IMR-90 (cell line): ENCODE data around the gene PRELP. TPM values are rescaled to one million over a fixed set of nuclear protein-coding genes. Genes with fewer than 3 reads are reported as not detected.

Source experiments
- ATAC-seq: fragments of 200-7000 bp; cut with Tn5 transposase; 2 replicates; pipeline ENCODE4 v1.9.1; 2020; ENCODE audit warnings: low read depth, mild to moderate bottlenecking, moderate library complexity
- BruUV-seq: library from RNA; stranded (reverse); fragments of 400-500 nt; replicated peaks from 2 replicates; lab custom pipeline; 2021; lab: Mats Ljungman, UMichigan
- CTCF ChIA-PET: fragments of 300-600 bp; formaldehyde crosslinking; extraction: SDS; loops from one replicate; lab custom pipeline; 2021; ENCODE audit warnings: antibody characterized with exemption; lab: Yijun Ruan, JAX
- POLR2A ChIA-PET: fragments of 300-600 bp; sonication (Branson Sonifier 250); formaldehyde crosslinking; loops from one replicate; lab custom pipeline; 2022; ENCODE audit warnings: antibody characterized with exemption; ENCODE audit not compliant: unreplicated experiment; lab: Charles Lee
- DNase-seq: peaks from one replicate; pipeline ENCODE4 v3.0.0; 2013
- H2AFZ ChIP-seq: replicated peaks from 2 replicates; pipeline ENCODE3; 2013; ENCODE audit warnings: low read length, mild to moderate bottlenecking; ENCODE audit not compliant: poor library complexity
- H2AK5ac ChIP-seq: 2 replicates; pipeline ENCODE4 v1.6.1; 2013; ENCODE audit warnings: low read depth, low read length, inconsistent platforms
- H2AK9ac ChIP-seq: replicated peaks from 2 replicates; pipeline ENCODE3; 2013; ENCODE audit warnings: mild to moderate bottlenecking, low read depth, low read length, moderate library complexity; ENCODE audit not compliant: poor library complexity
- H2BK120ac ChIP-seq: 2 replicates; pipeline ENCODE4 v1.6.1; 2013; ENCODE audit warnings: low read depth, low read length, inconsistent platforms
- H2BK15ac ChIP-seq: 3 replicates; pipeline ENCODE4 v1.6.1; 2013; ENCODE audit warnings: low read depth, low read length, inconsistent platforms
- H2BK20ac ChIP-seq: 2 replicates; pipeline ENCODE4 v1.6.1; 2013; ENCODE audit warnings: low read depth, mild to moderate bottlenecking, inconsistent platforms, low read length, moderate library complexity
- H2BK5ac ChIP-seq: 2 replicates; pipeline ENCODE4 v1.6.1; 2013; ENCODE audit warnings: mild to moderate bottlenecking, low read depth, low read length, inconsistent platforms; ENCODE audit not compliant: poor library complexity, severe bottlenecking
- H3K14ac ChIP-seq: replicated peaks from 2 replicates; pipeline ENCODE4 v1.6.1; 2013; ENCODE audit warnings: low read depth, low read length, inconsistent platforms
- H3K18ac ChIP-seq: 2 replicates; pipeline ENCODE4 v1.6.1; 2013; ENCODE audit warnings: low read depth, low read length, control low read depth
- H3K23ac ChIP-seq: 2 replicates; pipeline ENCODE4 v1.6.1; 2013; ENCODE audit warnings: low read depth, low read length, inconsistent platforms
- H3K27ac ChIP-seq: 2 replicates; pipeline ENCODE4 v1.5.1; 2013; ENCODE audit warnings: mild to moderate bottlenecking, control low read depth, low read length; ENCODE audit not compliant: insufficient read depth
- H3K27me3 ChIP-seq: 2 replicates; pipeline ENCODE4 v1.6.1; 2013; ENCODE audit warnings: low read length; ENCODE audit not compliant: control insufficient read depth, insufficient read depth
- H3K36me3 ChIP-seq: 2 replicates; pipeline ENCODE4 v1.6.1; 2013; ENCODE audit warnings: low read length, mixed read lengths; ENCODE audit not compliant: control insufficient read depth, insufficient read depth
- H3K4ac ChIP-seq: 2 replicates; pipeline ENCODE4 v1.6.1; 2013; ENCODE audit warnings: low read depth, low read length, inconsistent platforms
- H3K4me1 ChIP-seq: 2 replicates; pipeline ENCODE4 v1.6.1; 2013; ENCODE audit warnings: low read length, mixed read lengths; ENCODE audit not compliant: control insufficient read depth, insufficient read depth
- H3K4me2 ChIP-seq: 2 replicates; pipeline ENCODE4 v1.6.1; 2013; ENCODE audit warnings: low read depth, mild to moderate bottlenecking, control low read depth, low read length, moderate library complexity
- H3K4me3 ChIP-seq: 2 replicates; pipeline ENCODE4 v1.5.1; 2013; ENCODE audit warnings: low read depth, mild to moderate bottlenecking, control low read depth, low read length, moderate library complexity; ENCODE audit not compliant: insufficient read depth
- H3K56ac ChIP-seq: 2 replicates; pipeline ENCODE4 v1.6.1; 2013; ENCODE audit warnings: low read length, inconsistent platforms; ENCODE audit not compliant: insufficient read depth; ENCODE audit errors: extremely low read depth
- H3K79me1 ChIP-seq, 2 experiments: 2 replicates each; pipeline ENCODE4 v1.6.1; 2013; ENCODE audit warnings: low read length in 2 of 2, inconsistent platforms in 1 of 2, low read depth in 1 of 2
- H3K9ac ChIP-seq: 2 replicates; pipeline ENCODE4 v1.6.1; 2013; ENCODE audit warnings: low read depth, low read length, control low read depth
- H3K9me1 ChIP-seq: 2 replicates; pipeline ENCODE4 v1.6.1; 2013; ENCODE audit warnings: low read length, inconsistent platforms; ENCODE audit not compliant: insufficient read depth
- H3K9me3 ChIP-seq: 2 replicates; pipeline ENCODE4 v1.6.1; 2013; ENCODE audit warnings: low read length; ENCODE audit not compliant: control insufficient read depth, insufficient read depth
- H4K20me1 ChIP-seq: 2 replicates; pipeline ENCODE4 v1.6.1; 2013; ENCODE audit warnings: low read length, inconsistent platforms; ENCODE audit not compliant: insufficient read depth
- H4K5ac ChIP-seq: 2 replicates; pipeline ENCODE4 v1.6.1; 2013; ENCODE audit warnings: mild to moderate bottlenecking, low read depth, low read length, control low read depth
- H4K8ac ChIP-seq, 2 experiments: 2 replicates each; pipeline ENCODE4 v1.6.1; 2013; ENCODE audit warnings: low read depth in 2 of 2, low read length in 2 of 2, control low read depth in 1 of 2, inconsistent platforms in 1 of 2
- H4K91ac ChIP-seq: 2 replicates; pipeline ENCODE4 v1.6.1; 2013; ENCODE audit warnings: low read depth, low read length, inconsistent platforms; ENCODE audit not compliant: insufficient read depth
- CEBPB ChIP-seq: IDR thresholded peaks from 2 replicates; pipeline ENCODE4 v1.6.1; 2012; ENCODE audit warnings: low read depth, low read length, improper control_type of control experiment
- FOS ChIP-seq: fragments of 150-350 bp; IDR thresholded peaks from 2 replicates; pipeline ENCODE4 v1.6.1; 2016; ENCODE audit warnings: low read depth, low read length
- MAZ ChIP-seq: IDR thresholded peaks from 2 replicates; pipeline ENCODE4 v1.6.1; 2012; ENCODE audit warnings: low read depth, mild to moderate bottlenecking, low read length, improper control_type of control experiment, moderate library complexity, borderline replicate concordance
- MXI1 ChIP-seq: IDR thresholded peaks from 2 replicates; pipeline ENCODE4 v1.6.1; 2012; ENCODE audit warnings: low read depth, mild to moderate bottlenecking, low read length, moderate library complexity, borderline replicate concordance
- NFE2L2 ChIP-seq: fragments of 150-350 bp; IDR thresholded peaks from 2 replicates; pipeline ENCODE4 v1.6.1; 2016; ENCODE audit warnings: low read depth, mild to moderate bottlenecking, low read length
- SMC3 ChIP-seq: fragments of 150-350 bp; IDR thresholded peaks from 2 replicates; pipeline ENCODE4 v1.6.1; 2016; ENCODE audit warnings: low read depth, mild to moderate bottlenecking, antibody characterized with exemption, low read length, moderate library complexity
- WGBS, 2 experiments: methylation state at CpG; one replicate each; pipeline versions ENCODE4 v1.1.5 to v1.1.7; 2013; ENCODE audit warnings: missing lambda C conversion rate in 2 of 2; ENCODE audit not compliant: insufficient read length in 1 of 2; ENCODE audit errors: extremely low coverage in 2 of 2; 5-methylcytosine and 5-hydroxymethylcytosine counted together
- dilution Hi-C: fragments of 300-500 bp; cut with HindIII; formaldehyde crosslinking; loops from one replicate; pipeline ENCODE4 v1.14.3; 2018; ENCODE audit warnings: low sequenced_read_pairs; ENCODE audit not compliant: unreplicated experiment
- in situ Hi-C: fragments of 300-500 bp; cut with MboI; formaldehyde crosslinking; loops from 3 replicates; pipeline ENCODE4 v1.14.3; 2019; ENCODE audit warnings: low sequenced_read_pairs, inconsistent platforms, mixed read lengths
- intact Hi-C: fragments of 100-400 bp; cut with micrococcal nuclease; formaldehyde crosslinking; loops from 2 replicates; pipeline ENCODE4 v1.10.0; 2022
- polyA plus RNA-seq, 3 experiments: library from polyadenylated mRNA; depleted of rRNA; stranded (reverse); fragments of >200 nt; gene quantifications; 2 replicates each; pipeline ENCODE4 v1.2.3, GENCODE V29; 2012; ENCODE audit warnings: low replicate concordance in 1 of 3
- total RNA-seq: library from RNA; depleted of rRNA; stranded (reverse); fragments of >200 nt; gene quantifications from 2 replicates; pipeline ENCODE4 v1.2.3, GENCODE V29; 2012
- TF ChIP-seq, protein P1 (sequence below): fragments of 150-350 bp; IDR thresholded peaks from 2 replicates; pipeline ENCODE4 v1.6.1; 2017; ENCODE audit warnings: mild to moderate bottlenecking, antibody characterized with exemption, low read length, low read depth

Gene PRELP
- total and polyA plus RNA-seq, 2 of the 4 experiments (the other 2 are of a cell fraction) = 0.56 TPM; not detected in 1

DNA sequence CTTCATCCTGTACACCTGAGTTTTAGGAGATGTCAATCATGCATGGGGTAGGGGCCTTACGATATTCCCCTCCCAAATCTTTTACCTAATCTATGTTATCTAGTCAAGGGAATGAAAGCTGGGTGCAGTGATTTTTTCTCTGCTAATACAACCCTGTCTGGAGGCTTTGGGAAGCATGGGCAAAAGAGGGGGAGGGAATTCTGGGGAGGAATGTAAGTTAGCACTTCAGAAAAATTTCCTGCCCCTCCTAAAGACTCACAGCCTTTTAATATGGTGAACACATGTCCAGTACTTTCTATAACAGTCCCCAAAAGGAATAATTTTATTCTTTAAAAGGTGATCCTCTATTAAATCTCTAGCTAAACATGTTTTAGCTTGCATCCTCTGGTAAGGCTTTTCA lies 25.6 kb upstream of the PRELP start:
- H2BK15ac ChIP-seq = no peak overlapping the region
- H3K56ac ChIP-seq = no peak overlapping the region
- ChIA-PET POLR2A (no interaction called here), CTCF (no interaction called here)
- H4K5ac ChIP-seq = no peak overlapping the region
- no peak overlapping the region for H2AK9ac ChIP-seq
- H3K9ac ChIP-seq = no peak overlapping the region
- in situ Hi-C loops = no loop called here
- H2BK120ac ChIP-seq = no peak overlapping the region
- intact Hi-C loops = no loop called here
- no peak overlapping the region for H3K4me2 ChIP-seq
- no peak overlapping the region for H3K27ac ChIP-seq
- H3K36me3 ChIP-seq = no peaks in the 10 kb centered on the region
- peaks cover 2% of the 10 kb centered on the region; the same call in 1 of the 2 replicates for H3K4me1 ChIP-seq
- dilution Hi-C loops = no loop called here
- peaks cover 56% of the 10 kb centered on the region for H3K27me3 ChIP-seq
- no TSS peak for BruUV-seq
- H2BK5ac ChIP-seq = no peak overlapping the region
- H3K4ac ChIP-seq = no peak overlapping the region
- H2AFZ ChIP-seq = no peak overlapping the region
- no peak overlapping the region for H4K8ac ChIP-seq
- H3K9me1 ChIP-seq = no peaks in the 10 kb centered on the region
- TF ChIP-seq MXI1 (no peak), MAZ (no peak), FOS (no peak), NFE2L2 (no peak), CEBPB (no peak), SMC3 (no peak)
- TF ChIP-seq, protein P1, sequence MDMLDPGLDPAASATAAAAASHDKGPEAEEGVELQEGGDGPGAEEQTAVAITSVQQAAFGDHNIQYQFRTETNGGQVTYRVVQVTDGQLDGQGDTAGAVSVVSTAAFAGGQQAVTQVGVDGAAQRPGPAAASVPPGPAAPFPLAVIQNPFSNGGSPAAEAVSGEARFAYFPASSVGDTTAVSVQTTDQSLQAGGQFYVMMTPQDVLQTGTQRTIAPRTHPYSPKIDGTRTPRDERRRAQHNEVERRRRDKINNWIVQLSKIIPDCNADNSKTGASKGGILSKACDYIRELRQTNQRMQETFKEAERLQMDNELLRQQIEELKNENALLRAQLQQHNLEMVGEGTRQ = no peak
- H3K18ac ChIP-seq = no peak overlapping the region
- no peak overlapping the region for H2BK20ac ChIP-seq
- H3K79me1 ChIP-seq = no peaks in the 10 kb centered on the region
- WGBS, 2 experiments = no CpG with 5 or more reads among the region's 1 CpG
- no peak for DNase-seq
- no peak overlapping the region for H3K23ac ChIP-seq
- no peak overlapping the region for H4K91ac ChIP-seq
- no peak overlapping the region for H3K14ac ChIP-seq
- no peaks in the 10 kb centered on the region for H4K20me1 ChIP-seq
- peaks cover 10% of the 10 kb centered on the region for H3K9me3 ChIP-seq
- H3K4me3 ChIP-seq = no peak overlapping the region
- no peak for ATAC-seq
- no peak overlapping the region for H2AK5ac ChIP-seq
